ELF-1 (cell line): Measurements from ENCODE around the gene MCM5.
"Not testable (repeated sequence)": the region's sequence is repeated elsewhere in the genome, so short reads cannot be mapped to it uniquely, and the experiment has no call there.

Source experiments
- DNase-seq: peaks from one replicate; pipeline ENCODE4 v3.0.0-alpha.2; 2016; ENCODE audit warnings: low read depth, low spot score

MCM5 gene

DNA sequence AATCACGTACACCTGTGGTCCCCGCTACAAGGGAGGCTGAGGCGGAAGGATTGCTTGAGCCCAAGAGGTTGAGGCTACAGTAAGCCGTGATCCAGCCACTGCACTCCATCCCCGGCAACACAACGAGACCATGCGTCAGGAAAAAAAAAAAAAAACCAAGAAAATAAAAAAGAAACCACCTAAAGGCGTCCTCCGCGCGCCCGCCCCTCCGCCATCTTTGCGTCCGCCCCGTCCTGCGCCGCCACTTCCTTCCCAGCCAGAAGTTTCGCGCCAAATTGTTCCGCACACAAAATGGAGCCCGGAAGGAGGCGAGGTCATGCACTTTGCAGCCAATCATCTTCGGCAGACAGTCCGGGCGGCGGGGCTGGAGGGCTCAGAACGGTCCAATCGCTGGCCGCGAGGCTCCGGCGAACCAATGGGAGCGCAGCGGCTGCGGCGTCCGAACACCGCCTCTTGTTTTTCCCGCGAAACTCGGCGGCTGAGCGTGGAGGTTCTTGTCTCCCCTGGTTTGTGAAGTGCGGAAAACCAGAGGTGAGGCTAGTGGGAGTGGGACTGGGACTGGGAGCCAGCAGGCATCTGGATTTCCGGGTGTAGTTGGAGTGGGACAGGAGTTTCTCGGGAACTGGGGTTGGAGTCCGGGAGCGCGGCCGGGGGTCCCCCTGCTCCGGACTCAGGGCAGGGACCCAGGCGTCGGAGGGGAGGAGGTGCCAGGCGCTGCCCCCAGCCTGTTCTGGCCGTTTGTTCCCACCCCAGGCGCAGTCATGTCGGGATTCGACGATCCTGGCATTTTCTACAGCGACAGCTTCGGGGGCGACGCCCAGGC is at the start of gene MCM5:
MCM5 (plus strand) TSS at position 463 of the 823 bp plus-strand sequence; CDS start at position 762, 299 bp downstream.
- peak; percentile 98 for DNase-seq

DNA sequence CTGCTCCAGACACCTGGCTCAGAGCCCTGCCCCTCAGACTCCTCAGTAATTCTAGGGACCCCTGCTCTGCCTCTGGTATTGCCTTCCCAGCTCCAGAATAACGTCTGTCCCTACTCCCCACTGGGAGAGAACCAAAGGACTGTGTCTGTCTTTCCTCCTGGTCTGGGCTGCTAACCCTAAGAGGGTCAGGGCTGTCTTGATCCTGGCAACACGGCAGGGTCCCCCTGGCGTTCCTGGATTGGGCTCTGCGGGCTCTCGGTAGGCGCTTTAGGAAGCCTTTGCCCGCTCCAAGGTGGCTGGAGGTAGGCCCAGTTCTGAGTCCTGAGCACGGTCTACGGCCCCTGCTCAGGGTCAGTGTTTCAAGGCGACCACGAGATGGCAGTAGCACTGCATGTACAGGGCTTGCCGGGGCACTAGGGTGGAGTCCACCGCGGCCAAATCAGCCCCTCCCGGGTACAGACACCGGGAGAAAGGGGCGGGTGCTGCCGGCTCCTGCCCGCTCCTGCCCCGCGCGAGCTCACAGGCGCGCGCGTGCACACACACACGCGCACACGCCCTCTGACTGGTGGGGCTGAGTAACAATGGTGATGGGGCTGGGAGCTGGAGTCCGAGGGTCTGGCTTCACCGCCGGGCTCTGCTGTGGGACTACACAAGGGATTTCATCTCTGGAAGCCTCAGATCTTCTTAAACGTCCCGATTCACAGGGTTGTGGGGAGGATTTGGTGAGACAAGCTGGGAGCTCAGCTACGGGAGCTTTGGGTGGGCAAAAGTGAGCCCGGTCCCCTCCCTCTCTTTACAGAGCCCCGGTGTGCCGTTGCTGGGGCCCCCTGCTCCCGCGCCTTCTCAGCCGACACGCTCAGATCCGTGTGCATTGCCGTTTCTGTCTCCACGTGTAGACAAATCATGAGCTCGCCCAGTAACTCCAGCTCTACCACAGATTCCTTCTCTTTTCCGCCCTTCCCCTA is 49.1 kb upstream of the MCM5 start:
- peak; percentile 94 for DNase-seq

DNA sequence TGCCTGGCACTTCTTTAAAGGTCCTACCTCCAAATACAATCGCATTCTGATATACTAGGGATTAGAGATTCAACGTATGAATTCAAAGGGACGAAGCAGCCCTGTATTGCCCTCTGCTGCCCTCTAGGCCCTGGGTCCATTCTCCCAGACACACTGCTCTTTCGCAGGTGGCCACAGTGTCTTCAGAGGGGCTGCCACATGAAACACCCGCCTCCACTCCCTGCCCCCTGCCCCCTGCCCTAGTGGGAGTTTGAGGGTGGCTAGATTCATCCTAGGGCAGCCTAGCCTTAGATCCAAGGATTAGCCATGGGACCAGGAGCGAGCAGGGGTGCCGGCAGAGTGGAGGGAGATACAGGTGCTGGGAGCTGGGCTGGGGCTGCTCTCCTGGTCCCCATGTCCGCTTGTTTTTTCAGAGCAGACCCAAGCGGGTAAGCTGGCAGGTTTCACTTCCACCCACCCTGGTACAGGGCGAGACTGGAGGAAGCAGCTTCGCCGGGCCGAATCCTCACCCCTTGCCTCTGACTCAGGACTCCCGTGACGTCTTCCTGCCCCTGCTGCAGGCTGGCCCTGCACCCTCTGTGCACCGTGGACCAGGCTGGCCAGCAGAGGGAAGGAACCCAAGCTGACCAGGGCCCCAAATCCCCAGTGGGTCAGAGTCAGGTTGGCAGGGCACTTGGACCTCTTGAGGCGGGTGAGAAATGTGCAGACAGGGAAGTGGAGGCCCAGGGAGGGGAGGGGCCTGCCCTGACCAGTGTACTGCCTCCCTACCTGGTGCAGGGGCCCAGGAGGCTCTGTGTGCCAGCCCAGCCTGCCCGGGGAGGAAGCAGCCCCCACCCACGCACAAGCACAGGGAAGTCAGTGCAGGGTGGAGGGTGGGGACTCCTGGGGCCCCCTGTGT is 47.5 kb upstream of the MCM5 start:
- DNase-seq: peak; percentile 52

DNA sequence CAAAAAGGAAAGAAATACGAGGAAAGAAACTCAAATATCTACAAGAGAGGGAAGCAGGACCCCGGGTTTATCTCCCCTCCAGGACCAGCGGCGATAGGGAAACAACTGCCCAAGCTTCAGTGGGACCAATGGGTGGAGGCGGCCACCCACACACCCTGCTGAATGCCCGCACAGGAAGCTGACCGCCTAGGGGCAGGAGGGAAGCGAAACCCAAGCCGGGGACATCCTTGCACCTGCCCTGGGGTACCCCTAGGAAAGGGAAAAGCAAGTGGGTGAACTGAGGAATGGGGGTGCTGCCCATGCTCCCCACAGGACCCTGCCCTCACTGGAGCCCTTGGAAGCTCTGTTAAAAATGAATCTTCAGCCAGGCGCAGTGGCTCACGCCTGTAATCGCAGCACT is 46.6 kb upstream of the MCM5 start:
- no peak for DNase-seq

DNA sequence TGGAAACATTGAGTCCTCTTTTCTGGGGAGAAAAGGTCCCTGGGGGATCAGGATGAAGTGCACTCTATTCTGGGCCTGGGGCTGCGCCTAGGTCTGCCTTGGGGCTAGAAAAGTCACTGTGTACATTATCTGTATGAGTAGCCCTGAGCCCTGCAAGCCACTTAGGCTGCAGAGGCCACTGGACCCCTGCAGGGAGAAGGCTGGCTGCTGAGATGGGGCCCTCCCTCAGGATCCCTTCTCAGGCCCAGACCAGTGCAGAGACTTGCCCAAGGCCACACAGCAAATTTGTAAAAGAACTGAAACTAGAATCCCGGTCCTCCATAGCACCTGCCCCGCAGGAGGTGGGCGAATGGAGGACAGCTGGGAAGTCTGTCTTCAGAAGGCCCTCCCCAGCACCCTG is 45.9 kb upstream of the MCM5 start:
- no peak for DNase-seq

DNA sequence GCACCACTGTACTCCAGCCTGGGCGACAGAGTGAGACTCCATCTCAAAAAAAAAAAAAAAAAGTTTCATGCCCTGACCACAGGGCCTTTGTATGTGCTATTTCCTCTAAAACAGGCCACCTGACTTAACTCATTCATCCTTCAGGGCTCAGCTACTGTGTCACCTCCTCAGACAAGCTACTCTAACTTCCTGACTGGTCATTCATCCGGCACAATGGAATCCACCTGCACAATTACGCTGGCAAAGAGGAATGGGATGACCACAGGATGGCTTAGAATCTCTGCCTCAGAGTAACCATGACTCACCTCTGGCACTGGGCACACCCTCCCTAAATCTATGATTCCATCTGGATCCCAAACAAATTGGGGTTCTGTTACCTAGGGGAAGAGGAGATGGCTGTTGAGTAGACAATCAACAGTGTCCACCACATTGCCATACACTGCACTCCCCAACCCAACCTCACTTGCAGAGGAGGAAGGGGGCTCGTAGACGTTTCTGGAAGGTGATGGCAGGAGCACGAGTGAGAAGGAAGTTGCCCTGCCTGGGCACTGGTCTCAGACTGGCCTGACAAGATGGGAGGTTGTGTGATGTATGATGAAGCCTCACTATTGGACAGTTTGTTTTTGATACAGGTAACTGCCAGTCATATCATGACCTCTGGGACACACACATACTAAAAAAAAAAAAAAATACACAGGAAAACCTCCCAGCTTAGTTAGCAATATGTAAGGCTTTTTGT is 41.9 kb upstream of the MCM5 start:
- DNase-seq: no peak

DNA sequence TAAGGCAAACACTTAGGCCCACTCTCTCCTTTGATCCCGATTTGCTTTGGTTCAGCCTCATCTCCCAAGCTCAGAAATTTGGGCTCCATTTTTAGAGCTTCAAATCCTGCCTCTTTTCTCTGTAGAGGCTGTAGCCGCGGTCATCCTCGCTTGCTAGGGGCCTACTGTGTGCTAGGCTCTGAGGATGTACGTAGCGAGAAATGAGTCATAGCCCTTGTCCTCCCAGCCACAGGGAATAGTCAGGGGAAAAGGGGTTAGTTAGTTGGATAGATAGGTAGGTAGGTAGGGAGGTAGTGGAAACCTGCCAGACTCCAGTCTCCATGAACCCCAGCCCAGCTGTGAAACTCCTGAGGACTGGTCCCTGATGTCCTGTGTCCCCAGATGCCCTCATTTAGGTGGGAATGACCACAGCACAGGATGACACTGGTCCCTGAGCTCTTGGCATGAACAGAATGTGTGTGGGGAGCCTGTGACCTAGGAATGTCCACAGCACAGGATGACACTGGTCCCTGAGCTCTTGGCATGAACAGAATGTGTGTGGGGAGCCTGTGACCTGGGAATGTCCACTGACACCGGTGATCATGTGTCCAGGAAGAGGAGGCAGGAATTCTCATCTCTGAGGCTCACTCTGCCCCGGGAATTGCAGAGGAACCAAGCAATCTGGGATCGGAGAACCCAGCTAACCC is 40.4 kb upstream of the MCM5 start:
- no peak for DNase-seq

DNA sequence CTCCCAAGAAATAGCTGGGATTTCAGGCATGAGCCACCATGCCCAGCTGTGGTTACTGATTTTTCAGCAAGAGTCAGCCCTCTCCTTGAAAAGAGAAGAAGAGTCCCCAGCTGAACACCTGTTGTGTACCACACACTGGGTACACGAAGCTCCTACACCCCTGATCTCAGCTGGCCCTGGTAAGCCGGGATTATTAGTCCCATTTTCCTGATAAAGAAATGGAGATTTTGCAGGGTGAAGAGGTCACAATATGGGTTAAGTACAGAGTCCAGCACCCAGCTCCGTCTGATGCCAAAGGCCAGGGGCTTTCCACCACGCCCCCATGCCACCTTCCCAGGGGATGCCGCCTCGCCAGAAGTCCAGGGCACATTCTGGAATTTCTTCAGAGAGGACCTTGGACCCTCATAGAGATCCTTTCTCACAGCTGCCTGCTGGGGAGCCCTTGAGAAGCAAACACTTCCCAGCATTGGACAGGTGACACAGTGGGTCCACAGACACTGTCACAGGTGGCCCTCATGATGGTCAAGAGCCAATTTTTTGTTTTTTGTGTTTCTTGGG is 38.9 kb upstream of the MCM5 start:
- DNase-seq: no peak

DNA sequence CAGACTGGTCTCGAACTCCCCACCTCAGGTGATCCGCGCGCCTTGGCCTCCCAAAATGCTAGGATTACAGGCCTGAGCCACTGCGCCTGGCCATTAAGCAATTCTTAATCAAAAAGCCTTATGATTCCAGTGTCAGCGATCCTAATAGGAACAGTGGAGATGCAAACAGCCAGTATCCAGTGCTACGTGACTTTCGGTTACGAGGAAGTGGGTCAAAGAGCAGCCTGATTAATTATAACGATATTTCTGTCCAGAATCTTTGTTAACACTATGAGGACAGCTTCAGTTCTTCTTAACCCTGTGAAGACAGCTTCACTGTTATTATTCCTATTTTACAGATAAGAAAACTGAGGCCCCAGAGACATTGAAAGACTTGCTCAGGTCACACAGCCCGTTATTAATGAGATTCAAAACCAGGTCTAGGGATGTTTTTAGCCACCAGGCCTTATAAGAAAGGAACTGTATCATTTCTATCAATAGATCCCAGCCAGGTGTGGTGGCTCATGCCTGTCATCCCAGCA is 36.3 kb upstream of the MCM5 start:
- DNase-seq: no peak

DNA sequence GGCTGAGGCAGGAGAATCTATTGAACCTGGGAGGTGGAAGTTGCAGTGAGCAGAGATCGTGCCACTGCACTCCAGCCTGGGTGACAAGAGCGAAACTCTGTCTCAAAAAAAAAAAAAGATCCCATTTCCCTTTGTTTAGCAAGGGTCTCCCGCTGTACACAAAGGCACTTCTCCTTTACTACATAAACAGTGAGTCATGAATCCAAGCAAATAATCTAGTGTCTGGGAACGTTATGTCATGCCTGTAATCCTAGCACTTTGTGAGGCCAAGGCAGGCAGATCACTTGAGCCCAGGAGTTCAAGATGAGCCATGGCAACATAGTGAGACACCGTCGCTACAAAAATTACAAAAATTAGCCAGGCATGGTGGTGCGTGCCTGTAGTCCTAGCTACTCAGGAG is 35.7 kb upstream of the MCM5 start:
- DNase-seq: not testable (repeated sequence)

DNA sequence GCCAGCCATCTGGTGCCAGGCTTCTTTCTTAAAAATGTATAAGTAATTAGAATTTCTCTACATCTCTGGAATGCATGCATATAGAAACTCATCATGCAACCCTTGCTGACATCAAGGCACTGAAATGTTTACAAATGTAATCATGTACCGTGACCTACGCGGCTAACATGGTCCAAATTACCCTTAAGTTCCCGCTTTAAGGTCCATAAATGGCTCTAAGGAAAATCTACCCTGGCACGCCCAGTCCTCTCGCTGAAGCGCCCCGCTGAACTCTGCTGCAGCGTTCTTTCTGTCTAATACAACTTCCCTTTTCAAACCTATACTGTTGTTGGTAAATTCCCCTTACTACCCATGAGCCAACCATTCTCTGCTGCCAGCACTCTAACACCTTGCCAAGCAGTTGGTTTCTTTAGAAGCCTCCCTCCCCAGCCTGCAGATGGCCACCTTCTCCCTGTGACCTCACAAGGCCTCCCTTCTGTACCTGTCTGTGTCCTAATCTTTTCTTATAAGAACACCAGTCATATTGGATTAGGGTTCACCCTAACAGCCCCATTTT is 32.5 kb upstream of the MCM5 start:
- no peak for DNase-seq

DNA sequence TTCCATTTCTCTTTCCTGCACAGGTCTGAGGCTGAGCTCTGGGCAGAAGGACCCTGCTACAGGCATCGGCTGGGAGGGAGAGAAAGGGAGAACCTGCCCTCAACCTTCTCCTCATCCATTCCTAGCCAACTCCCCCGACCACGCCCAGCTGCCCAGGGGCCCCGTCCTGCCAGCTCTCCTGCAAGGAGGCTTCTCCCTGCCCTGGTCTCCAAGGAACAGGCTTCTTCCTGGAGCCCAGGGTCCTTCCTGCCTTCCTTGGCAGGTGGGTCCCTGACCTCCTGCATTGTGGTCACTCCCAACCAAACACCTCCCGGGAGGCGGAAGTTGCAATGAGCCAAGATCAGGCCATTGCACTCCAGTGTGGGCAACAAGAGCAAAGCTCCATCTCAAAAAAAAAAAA is 31.6 kb upstream of the MCM5 start:
- DNase-seq: no peak

DNA sequence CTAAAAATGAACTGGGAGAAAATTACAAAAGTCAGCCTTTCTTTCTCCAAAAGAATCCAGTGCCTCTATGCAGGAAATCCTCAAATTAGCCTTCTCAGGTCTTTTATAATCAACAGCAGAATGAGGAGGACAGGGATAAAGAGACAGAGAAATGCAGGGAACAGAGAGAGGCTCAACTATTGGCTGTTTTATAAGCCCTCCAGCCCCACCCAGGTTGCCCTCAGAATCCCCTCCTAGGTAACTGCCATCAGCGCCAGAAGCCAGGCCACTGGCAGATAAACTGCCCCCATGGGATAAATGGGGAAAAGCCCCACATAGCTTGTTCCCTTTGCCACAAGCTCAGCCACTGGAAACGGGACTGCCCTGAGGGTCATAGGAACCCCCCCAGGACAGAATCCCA is 29.9 kb upstream of the MCM5 start:
- no peak for DNase-seq

DNA sequence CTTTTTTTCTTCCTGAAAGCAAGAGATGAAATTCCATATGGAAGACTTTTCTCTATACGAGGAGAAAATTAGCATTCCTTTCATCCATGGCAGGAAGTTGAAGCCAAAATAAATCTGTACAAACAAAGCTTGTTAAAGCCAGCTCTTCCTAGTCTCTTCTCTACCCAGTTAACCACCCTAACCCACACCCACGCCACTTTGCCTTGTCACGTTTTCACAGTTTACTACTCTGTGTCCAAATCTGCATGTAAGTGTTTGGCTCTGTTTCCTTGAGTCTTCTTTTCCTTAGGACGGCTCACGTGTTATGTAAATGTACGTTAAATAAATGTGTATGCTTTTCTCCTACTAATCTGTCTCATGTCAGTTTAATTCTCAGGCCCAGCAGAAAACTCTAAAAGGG is 26.2 kb upstream of the MCM5 start:
- DNase-seq: no peak

DNA sequence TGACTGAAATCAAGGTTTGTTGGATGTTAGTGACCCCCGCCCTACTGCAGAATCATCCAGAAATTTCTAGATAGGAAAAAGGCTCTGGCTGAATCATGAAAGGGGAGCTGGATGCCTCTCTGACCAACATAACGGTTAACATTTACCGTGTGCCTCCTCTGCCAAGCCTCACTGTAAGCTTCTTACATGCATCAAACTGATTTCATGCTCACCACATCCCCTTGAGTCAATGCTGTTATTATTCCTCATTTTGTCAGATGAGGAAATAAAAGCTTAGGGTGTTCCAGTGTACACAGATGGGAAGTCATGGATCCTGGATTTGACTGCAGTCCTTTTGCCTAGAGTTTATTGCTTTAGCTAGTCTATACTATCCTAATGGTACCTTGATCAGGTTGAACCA is 24.9 kb upstream of the MCM5 start:
- no peak for DNase-seq

DNA sequence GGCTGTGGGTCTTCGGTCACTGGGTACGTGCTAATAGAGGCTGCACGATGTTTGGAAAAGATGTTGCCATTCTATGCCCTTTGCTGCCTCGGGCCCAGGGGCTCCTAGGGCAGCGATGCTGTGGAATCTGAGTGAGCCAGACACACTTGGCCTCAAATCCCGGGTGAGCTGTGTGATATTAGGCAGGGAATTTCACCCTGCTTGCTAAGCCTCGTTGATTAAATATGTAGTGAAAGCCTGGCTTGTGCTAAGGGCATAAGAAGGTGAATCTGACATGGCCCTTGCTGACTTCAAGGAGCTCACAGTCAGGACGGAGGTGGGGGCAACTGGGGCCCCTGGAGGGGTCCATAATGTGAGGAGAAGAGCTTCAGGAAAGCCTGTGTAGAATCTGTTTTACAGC is 24.4 kb upstream of the MCM5 start:
- no peak for DNase-seq

DNA sequence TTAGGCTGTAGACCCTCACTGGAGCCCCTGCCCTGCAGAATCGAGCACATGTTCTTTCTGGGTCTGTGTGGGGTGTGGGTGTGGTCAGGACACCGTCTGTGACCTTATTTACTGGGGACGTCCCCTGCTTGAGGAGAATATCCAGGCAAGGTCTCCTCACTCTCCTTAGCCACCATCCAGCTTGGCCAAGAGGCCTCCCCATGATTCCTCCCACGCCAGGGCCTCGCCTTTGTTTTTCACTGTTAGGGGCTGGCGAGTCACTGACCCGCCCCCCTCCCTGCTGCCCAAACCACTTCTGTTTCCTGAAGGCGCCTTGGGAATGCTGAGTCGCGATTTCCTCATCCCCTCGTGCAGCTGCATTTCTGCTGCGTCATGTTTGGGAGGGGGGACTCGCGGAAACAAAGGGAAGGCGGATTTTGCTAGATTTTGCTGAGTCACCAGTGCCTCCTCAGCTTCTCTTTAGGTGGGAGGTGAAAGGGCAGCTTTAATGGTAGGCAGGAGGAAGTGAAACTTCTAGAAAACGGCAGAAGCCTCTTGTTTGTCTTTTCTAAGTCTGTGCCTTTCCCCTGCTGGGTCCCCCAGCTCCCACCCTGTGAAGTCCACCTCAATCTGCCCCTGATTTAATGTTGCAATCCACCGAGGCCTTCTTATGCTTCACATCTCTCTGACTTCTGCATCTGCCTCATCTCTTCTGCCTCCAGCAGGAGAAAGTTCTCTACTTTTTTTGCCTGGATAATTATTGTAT is 23.0 kb upstream of the MCM5 start:
- peak; percentile 99 for DNase-seq

DNA sequence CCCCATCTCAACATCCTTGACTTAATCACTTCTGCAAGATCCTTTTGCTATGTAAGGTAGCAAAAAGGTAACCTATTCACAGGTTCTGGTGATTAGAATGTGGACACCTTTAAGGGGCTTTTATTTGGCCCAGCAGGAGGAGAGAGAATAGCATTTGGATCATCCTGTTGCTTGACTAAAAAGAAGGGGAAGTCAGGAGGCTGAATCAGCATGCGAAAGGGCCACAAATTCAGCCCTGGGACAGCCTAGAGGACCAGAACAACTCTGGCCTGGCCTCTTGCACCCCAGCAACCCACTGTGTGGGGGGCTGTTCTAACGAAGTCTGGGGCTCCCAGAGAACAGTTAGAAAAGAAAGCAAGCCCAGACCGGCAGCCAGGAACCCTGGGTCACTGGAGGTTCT is 22.2 kb upstream of the MCM5 start:
- no peak for DNase-seq

DNA sequence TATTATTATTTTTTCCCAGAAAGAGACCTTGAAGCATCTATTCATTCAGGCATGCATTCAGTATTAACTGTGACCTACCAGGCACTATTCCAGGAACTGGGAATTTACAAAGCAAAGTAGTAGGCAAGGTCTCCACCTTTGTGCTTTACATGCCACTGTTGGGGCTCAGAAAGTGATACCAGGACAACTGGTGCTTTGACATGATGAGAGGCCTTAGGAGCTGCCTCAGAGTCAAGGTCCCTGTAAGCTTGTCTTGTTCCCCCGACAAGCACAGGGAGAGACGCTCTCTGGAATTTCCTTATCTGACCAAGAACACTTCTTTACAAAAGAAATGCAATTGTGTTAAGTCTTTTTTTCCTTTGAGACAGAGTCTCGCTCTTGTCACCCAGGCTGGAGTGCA is 21.3 kb upstream of the MCM5 start:
- DNase-seq: no peak
